DMS153 (cell line): ENCODE measurements around the gene EDDM3A.
"Not testable (repeated sequence)": the region's sequence is repeated elsewhere in the genome, so short reads cannot be mapped to it uniquely, and the experiment has no call there.

Experiments used
- DNase-seq: peaks from one replicate; lab custom pipeline; 2025; lab: John Stamatoyannopoulos, UW

EDDM3A gene

DNA sequence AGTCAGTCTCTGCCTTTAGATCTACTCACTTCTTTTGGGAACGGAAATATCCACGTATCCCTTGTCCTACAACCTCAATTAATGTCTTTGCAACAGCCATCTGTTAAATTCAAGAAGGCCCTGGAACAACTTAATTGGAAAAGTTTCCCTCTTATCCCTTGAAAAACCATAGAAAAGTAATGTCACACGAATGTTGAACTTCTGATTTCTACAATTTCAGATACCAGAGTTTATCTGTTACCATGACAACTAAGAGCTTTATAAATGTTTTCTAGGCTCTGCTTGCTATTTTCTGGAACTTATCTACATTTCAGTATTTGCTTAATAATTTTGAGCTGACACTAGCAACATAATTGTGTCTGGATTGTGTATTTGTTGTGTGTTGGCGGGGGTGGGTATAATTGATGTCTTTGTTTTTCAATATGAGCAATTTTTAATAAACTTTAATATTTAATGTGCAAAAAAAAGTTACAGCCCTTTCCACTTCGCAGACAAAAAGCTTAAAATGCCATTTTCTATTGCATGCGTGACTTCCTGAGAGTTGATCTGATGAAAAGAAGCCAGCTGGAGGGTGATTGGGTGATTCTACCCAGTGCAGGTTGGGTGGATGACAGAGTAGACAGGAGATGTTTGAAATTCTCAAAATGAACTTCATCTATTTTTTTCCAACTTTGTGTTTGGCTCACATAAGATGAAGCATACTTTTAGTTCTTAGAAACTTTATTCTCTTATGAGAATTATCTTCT lies 11.8 kb upstream of the EDDM3A start:
- DNase-seq, result no peak

DNA sequence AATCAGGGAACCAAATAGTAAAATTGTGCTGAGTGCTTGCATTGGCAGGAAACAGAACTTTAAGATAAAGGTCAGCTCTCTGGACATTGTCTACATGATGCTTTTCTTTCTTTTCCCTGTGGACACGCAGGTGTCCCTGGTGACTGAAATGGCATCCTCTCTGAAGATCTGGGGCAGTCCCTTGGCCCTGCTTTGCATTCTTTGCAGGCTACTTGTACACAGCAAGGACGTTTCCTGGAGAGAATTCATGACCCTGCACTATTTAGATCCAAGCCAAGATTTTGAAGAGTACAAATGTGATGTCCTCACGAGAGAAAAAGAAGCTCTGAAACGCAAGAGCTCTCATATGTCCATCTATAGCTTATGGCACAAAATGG lies 11.3 kb upstream of the EDDM3A start:
- no peak for DNase-seq

DNA sequence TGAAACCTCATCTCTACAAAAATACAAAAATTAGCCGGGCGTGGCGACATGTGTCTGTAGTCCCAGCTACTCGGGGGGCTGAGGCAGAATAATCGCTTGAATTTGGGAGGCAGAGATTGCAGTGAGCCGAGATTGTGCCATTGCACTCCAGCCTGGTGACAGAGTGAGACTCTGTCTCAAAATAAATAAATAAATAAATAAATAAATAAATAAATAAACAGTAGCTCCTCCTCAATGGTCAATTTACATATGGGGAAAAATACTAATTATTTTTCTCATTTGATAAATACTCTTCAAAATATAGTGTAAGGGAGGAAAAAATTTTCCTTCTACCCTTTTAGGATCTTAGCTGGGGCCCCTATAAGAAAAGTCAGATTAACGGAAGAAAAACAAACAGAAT lies 7.4 kb upstream of the EDDM3A start:
- not testable (repeated sequence) for DNase-seq

DNA sequence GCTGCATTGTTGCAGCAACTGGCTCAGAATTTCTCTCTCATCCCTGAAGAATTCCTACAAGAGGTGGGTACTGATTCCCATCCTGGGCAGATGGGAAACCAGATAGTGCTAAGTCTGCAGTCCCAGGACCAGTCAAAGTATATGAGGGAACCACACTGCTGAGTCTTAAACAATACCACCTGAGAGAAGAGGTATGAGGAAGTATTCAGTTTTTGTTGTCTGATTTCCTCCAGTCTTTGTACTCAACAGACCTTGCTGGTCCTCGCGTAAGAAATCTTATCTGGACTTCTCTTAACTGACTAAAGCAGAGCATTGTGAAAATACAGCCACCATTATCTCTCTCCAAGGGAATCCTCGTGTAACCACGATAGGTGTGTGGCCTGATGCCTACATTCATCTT lies 3.6 kb upstream of the EDDM3A start:
- DNase-seq, result no peak

DNA sequence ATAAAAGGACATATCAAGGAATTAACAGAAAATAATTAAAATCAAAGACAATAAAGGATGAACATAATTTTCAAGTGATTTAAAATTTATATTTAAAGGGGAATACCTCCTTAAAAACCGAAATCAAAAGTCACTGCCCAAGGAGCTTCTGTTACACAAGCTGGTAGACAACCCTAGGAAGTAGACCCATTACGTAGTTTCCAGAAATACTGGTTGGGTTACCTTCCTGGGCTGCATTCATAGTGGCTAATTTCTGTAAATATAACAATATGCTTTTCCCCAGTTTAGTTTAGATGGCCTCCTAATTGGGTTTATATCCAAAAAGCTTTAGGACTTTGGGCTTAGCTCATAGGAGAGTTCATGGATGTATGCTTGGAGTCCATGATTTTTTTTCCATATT lies 2.1 kb upstream of the EDDM3A start:
- DNase-seq, result no peak

DNA sequence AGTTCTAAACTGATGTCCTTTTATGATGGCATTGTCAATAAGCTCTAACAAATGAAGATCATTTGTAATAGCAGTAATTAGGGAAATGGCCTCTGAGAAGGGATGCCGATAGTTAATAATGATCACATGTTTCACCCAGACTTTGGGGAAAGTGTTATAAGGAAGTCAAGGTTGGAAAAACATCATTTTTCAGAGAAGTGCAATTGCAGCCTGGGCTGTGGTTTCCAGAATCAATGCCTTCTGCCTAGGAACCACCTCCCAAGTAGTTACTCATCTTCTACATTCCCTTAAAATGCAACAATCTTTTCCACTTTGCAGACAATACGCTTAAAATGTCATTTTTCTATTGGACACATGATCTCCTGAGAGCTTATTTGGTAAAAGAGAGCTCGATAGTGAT lies 879 bp downstream of the EDDM3A start:
- no peak for DNase-seq

DNA sequence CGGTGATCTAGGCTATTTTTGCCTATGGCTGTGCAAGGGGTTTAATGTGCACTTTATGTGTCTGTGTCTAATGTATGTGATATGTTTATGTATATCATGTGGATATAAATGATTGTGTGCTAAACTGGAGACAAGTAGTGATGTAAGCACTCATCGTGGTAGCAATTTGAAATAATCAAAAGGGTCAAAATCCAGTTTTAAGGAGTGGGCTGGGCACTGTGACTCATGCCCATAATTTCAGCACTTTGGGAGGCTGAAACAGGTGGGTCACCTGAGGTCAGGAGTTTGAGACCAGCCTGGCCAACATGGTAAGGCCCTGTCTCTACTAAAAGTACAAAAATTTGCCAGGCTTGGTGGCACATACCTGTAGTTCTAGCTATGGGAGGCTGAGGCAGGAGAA lies 2.8 kb downstream of the EDDM3A start:
- DNase-seq, result no peak

DNA sequence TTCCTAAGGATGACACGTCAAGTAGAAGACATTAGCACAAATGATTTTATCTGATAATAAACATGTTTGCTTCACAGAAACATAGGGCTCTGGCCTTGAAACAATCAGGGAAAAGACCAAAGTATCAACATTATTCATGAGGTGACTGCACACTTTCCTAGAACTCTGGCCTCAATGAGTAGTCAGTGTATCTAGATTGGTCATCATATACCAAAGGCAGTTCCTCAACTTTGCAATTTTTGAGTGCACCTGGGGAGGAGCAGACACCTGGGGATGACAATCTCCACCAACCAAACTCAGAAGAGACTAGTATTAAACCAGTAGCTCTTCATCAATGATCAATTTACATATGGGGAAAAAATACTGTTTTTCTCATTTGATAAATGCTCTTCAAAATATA lies 4.5 kb downstream of the EDDM3A start:
- no peak for DNase-seq

DNA sequence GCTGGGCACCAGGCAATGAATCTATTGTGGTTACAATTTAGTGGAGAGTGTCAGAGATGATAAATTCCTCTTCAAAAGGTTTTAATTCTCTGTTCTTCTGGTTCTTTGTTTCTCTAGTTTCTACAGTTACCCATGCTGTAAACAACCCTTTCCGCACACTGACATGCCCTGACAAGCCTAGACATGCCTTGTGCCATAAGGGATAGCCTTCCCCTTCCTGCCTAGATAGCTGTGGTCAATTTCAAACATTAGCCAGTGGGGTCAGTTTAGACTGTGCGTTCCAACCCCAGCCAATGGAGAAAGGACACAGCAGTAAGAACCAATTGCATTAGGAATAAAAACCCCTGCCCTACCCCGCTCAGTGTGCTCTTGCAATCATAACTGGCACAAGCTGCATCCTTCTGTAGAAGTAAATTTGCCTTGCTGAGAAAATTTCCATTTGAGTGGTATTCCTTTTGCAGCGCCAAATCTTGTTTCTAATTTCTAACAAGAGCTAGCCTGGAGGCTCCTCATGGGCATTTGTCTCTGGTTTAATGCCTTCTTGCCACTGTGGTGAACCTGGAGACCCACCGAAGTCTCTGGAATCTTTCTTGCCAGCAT lies 6.4 kb downstream of the EDDM3A start:
- DNase-seq, result no peak

DNA sequence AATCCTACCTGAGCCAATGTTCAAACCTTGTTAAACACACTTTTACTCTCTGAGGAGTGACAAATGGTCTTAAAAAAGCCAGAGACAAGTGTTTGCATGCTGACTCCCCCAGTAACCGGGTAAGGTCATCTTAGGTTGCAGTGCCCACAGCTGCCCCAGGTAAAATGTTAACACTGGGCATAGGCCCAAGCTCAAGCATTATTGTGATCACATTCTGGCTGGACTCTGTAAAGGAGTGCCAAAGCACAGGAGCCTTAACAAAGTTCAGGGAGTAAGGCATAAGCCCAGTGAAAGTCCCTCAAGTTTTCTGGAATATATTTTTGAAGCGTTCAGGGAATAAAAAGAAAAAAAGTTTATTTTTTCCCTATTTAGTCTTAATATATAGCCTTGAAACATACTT lies 8.6 kb downstream of the EDDM3A start:
- no peak for DNase-seq

DNA sequence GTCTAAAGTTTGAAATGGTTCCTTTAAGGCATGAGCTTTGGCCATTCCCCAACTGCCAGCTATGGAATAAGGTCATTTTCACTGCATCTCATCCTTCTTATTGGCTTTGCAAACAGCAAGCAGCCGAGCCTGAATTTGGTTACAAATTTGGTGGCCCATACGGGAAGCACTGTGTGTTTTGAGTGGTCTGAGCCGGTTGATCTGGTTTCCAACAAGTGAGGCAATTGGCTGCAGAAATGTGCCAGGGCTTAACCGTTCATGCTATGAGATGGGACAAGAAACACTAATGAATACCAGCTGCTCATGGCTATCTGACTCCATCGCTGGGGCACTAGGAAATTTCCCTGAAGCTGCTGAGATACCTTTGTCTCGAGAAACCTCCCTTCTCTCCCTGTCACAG lies 9.3 kb downstream of the EDDM3A start:
- no peak for DNase-seq

DNA sequence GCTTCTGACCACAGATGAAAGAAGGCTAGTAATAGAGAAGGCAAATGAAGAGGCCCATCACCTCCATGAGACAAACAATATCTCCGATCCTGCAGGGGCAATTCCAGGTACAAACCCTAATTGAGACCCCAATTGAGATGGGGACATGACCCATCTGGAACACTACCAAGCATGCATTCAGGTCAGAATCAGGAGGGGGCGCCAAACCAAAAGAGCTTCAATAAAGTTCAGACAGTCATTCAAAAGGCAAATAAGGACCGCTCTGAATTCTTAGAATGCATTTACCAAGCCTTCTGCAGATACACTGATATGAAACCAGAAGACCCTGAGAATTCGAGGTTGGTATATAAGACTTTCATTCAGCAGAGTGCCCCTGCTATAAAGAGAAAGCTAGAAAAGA lies 12.3 kb downstream of the EDDM3A start:
- DNase-seq, result no peak

DNA sequence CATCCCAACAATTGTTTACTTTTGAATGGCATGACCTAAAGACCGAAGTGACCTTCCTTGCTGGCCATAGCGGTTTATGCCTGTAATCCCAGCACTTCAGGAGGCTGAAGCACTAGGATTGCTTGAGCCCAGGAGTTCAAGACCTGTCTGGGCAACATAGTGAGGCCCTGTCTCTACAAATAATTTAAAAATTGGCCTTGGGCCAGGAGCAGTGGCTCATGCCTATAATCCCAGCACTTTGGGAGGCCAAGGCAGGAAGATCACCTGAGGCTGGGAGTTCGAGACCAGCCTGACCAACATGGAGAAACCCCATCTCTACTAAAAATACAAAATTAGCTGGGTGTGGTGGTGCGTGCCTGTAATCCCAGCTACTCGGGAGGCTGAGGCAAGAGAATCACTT lies 13.8 kb downstream of the EDDM3A start:
- not testable (repeated sequence) for DNase-seq

DNA sequence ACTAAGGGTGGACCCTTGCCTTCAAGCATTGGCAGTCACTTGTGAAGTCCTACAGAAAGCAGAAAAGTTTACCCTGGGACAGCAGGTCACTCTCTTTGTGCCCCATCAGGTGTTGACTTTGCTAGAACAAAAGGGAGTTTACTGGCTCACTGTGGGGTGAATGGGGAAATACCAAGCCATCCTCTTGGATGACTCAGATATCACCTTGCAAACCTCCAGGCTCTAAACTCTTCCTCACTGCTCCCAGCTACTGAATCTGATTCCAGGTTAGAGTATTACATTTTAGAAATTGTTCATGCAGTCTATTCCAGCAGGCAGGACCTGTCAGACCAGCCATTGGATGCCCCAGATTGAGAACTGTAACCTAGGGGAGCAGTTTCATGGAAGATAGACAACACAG lies 15.3 kb downstream of the EDDM3A start:
- DNase-seq, result no peak

DNA sequence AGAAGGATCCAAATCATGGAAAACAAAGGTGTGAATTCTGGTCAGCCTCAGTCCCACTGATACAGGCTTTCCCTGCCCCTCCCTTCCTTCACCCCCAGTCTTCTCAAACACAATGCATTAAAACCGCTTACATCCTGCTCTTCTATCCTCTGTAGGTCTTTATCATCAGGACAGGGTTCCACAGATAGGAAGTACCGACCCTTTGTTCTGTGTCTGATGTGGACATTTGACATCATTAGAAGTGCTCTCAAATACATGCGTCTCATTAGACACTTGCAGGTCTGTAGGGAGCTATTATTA lies 22.9 kb downstream of the EDDM3A start:
- no peak for DNase-seq

DNA sequence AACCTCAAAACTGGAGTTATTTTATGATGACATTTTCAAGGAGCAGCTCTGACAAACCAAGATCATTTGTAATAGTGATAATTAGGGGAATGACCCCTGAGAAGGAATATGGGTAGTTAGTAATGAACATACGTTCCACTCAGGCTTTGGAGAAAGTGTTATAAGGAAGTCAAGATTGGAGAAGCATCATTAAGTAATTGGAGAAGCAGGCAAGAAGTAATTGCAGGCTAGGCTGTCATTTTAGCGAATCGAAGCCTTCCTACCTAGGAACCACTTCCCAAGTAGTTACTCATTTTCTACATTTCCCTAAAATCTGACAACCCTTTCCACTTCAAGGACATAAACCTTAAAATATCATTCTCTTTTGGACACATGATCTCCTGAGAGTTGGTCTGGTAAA lies 23.7 kb downstream of the EDDM3A start:
- no peak for DNase-seq

DNA sequence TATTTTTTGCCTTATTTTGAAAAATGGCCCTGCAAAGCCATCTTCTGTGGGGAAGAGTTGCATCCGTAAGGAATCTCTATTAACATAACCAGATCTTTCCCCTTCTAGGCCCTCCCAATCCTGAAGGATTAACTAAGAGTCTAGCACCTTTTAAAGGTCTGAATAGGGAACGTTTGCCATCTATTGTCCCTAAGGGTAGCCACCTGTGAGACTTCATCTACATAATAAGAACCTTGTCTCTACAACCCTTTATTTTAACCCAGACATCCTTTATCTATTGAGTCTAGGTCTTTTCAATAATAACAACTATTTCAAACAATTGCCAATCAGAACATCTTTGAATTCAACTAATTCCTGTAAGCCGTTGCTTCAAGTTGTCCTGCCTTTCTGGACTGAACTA lies 27.0 kb downstream of the EDDM3A start:
- no peak for DNase-seq

DNA sequence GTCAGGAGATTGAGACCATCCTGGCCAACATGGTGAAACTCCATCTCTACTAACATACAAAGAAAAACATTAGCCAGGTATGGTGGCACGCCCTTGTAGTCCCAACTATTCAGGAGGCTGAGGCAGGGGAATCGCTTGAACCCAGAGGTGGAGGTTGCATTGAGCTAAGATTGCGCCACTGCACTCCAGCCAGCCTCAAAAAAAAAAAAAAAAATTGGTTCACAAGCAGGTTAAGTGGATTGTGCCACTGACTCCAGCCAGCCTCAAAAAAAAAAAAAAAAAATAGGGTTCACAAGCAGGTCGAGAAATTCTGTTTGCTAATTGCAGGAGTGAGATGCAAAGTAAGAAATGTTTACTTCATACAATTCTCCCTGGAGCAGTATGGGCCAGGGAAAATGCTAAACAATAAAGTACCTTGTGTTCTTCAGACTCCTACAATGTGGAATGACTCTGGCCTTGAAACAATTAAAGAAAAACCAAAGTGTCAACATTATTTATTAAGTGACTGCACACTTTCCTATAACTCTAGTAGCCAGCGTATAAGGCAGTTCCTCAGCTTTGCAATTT lies 28.7 kb downstream of the EDDM3A start:
- no peak for DNase-seq

DNA sequence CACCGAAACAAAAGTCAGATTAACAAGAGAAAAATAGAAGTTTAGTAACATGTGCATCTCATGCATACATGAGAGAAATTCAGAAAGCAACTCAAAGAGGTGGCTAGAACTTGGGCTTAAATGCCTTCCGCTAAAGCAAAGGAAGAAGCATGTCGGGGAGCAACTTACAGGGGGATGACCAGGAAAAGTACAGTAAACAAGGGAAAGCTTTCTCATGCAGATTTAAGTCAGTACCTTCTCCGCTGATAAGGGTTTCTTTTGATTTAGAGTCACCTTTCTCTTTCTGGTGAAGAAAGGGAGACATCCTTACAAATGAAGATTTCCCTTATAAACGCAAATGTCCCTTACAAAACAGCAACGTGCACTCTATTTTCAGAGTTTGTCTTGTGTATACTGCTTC lies 29.4 kb downstream of the EDDM3A start:
- DNase-seq, result no peak

DNA sequence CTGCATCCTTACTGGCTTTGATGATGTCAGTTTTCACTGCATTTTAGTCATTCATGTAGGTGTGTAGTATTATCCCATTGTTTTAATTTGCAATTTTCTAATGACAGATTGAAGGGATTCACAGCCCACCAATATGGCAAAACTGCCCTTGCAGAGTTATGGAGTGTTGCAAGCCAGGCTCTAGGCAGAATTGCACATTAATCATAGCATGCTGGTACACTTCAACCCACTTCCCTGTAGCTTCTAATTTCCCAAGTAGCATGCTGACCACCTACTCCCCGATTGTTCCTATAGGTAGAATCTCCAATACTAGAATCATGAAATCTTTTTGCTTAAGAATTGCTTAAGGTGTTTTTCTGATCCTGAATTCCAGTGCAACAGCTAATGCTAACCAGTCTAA lies 30.2 kb downstream of the EDDM3A start:
- no peak for DNase-seq

DNA sequence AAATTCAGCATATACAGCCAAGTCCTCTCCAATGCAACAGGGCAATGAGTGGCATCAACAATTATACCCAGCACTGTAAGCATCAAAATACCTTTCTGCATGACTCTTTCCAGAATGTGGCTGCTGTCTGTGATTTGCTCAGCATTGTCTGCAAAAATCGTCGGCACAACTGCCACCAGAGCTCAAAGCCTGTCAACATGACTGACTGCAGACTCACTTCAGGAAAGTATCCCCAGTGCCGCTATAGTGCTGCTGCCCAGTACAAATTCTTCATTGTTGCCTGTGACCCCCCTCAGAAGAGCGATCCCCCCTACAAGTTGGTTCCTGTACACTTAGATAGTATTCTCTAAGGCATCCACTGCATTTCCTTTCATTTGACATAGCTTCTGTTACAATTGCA lies 36.1 kb downstream of the EDDM3A start:
- no peak for DNase-seq

DNA sequence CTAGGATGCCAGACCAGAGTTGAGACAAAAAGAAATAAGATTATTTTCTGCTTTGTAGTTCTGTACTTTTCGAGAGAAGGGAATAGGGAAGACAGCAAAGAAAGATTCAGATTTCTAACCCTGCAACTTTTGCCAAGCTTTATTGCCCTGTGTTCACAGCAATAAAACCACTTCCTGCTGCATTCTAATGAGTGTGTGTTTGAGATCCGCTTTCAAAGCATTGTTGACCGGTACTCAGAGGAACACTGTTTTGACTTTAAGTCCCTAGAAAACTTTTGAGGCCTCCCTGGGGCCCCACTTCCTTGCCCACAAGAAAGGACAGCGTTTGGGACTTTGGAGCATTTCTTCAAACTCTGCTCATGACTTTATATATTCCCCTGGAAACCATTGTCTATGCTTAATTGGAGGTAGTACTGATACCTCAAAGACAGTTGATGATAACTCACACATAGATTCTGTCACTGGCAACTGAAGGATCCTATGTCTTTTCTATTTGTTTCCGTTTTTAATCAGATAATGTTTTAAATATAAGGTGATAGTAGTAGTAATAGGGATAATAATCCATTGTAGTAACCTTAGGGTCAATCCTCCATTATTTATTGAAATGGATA lies 36.7 kb downstream of the EDDM3A start:
- DNase-seq, result no peak

DNA sequence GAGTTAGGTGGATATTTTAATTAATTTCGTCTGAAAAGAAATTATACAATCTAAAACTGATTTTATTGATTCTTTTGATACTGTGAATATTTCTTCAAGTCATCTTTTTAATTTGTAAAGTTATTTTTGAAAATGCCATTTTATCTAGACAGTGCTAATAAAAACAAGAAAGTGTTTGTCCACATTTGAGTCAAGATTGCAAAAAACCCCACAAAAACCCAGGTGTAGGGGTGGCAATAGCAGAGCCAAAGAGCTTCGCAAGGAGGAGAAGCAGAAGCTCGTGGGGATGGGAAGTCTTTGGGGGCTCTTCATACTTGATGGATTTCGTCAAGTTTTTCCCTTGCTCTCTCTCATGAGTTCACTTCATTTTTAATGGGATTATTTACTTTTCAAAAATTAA lies 41.3 kb downstream of the EDDM3A start:
- no peak for DNase-seq
